ENCODE results near the gene COG2. TPM values are rescaled to one million over a fixed set of nuclear protein-coding genes. Genes with fewer than 3 reads are reported as not detected.

COG2 gene
- total RNA-seq, 1 experiment from 2014 or later = 51.0 TPM

DNA sequence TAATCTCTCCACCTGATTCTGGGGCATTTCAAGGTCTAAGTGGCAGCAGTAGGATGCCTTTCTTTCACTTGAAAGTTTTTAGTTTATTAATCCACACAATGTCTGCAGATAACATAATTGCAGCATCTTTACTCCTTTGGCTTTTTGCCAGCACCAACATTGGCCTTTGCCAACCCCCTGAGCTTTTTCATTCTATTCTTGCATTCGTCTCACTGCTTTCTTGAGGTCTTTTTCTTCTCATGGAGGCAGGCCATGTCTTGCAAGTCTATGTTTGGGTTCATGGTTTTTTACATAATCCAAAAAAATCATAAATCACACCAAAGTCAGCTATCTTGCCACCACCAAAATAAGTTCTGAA is 30.4 kb upstream of the COG2 start:
- Histone ChIP-seq H3K27me3 (ENCODE audit: low read length) (peaks cover 87% of the 10 kb centered on the region), H3K9me3 (ENCODE audit: low read length) (no peaks in the 10 kb centered on the region), H3K36me3 (ENCODE audit: low read depth, low read length) (no peaks in the 10 kb centered on the region), H3K9me2 (replicated peaks; ENCODE audit: low read length) (no peaks in the 10 kb centered on the region), H3K4me3 (ENCODE audit: low read length) (no peak overlapping the region), H3F3A (ENCODE audit: low read length, unreplicated experiment) (no peaks in the 10 kb centered on the region), H4K20me1 (ENCODE audit: low read length) (no peaks in the 10 kb centered on the region), H2AFZ (ENCODE audit: low read length) (no peak overlapping the region), H3K27ac (ENCODE audit: low read length) (no peak overlapping the region), H3K79me2 (ENCODE audit: low read length) (no peaks in the 10 kb centered on the region), H3K9ac (ENCODE audit: low read length) (no peak overlapping the region), H3K4me2 (ENCODE audit: low read length) (no peak overlapping the region), H3K4me1 (ENCODE audit: insufficient read depth, low read length) (no peaks in the 10 kb centered on the region)
- DNase-seq = no peak
- POLR2A ChIA-PET (ENCODE audit: unreplicated experiment) = no interaction called here
- intact Hi-C loops (cut with micrococcal nuclease) = no loop called here
- ATAC-seq = no peak
- CTCF ChIA-PET = no interaction called here
- no TSS peak for BruUV-seq (replicated peaks)
- TF ChIP-seq EZH2phosphoT487 (IDR thresholded peaks at IDR 0.05; ENCODE audit: borderline replicate concordance, low read length) (no peak), EZH2 (IDR thresholded peaks at IDR 0.05; ENCODE audit: low read length, unreplicated experiment) (no peak), CTCF (conservative IDR thresholded peaks at IDR 0.05; ENCODE audit: low read depth, low read length) (no peak)

DNA sequence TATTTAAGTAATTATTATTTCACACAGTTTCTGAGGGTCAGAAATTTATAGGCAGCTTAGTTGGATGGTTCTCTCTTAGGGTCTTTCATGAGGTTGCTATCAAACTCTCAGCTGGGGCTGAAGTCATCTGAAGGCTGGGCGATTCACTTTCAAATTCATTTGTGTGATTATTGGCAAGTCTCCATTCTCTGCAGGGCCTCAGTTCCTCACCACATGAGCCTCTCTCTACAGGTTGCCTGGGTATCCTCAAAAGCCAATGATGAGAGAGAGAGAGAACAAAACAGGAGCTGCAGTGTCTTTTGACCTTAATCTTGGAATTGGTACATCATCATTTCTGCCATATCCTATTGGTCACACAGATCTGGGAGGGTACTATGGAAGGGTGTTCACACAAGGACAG is 29.6 kb upstream of the COG2 start:
- no peak for DNase-seq
- TF ChIP-seq EZH2 (IDR thresholded peaks at IDR 0.05; ENCODE audit: low read length, unreplicated experiment) (no peak), CTCF (conservative IDR thresholded peaks at IDR 0.05; ENCODE audit: low read depth, low read length) (no peak), EZH2phosphoT487 (IDR thresholded peaks at IDR 0.05; ENCODE audit: borderline replicate concordance, low read length) (no peak)
- Histone ChIP-seq H3K4me1 (ENCODE audit: insufficient read depth, low read length) (no peaks in the 10 kb centered on the region), H3K9ac (ENCODE audit: low read length) (no peak overlapping the region), H4K20me1 (ENCODE audit: low read length) (no peaks in the 10 kb centered on the region), H3K79me2 (ENCODE audit: low read length) (no peaks in the 10 kb centered on the region), H3K9me3 (ENCODE audit: low read length) (no peaks in the 10 kb centered on the region), H3K27me3 (ENCODE audit: low read length) (peaks cover 84% of the 10 kb centered on the region), H3K9me2 (replicated peaks; ENCODE audit: low read length) (no peaks in the 10 kb centered on the region), H3K36me3 (ENCODE audit: low read depth, low read length) (no peaks in the 10 kb centered on the region), H3K4me3 (ENCODE audit: low read length) (no peak overlapping the region), H3F3A (ENCODE audit: low read length, unreplicated experiment) (no peaks in the 10 kb centered on the region), H3K27ac (ENCODE audit: low read length) (no peak overlapping the region), H3K4me2 (ENCODE audit: low read length) (no peak overlapping the region), H2AFZ (ENCODE audit: low read length) (no peak overlapping the region)
- no TSS peak for BruUV-seq (replicated peaks)
- no peak for ATAC-seq
- CTCF ChIA-PET = no interaction called here
- POLR2A ChIA-PET (ENCODE audit: unreplicated experiment) = no interaction called here
- intact Hi-C loops (cut with micrococcal nuclease) = no loop called here

DNA sequence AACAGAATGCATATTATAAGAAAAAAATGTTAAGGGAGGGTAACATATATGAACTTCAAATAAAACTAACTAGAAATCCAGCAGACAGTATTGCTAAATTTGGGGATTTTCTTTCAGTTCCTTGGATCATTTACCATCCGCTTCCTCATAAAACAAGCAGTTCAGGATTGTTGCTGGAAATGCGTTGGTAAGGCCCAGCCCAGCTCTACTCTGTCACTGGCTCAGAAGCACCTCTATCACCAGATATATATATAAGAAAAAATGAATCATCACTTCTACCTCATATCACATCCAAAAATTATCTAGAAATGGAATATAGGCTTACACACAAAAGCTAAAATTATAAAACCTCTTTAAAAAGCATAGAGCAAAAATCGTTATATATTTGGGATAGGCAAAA is 28.2 kb upstream of the COG2 start:
- ATAC-seq (no peak), DNase-seq (no peak)
- Histone ChIP-seq H3K9me3 (ENCODE audit: low read length) (no peaks in the 10 kb centered on the region), H2AFZ (ENCODE audit: low read length) (no peak overlapping the region), H3K9ac (ENCODE audit: low read length) (no peak overlapping the region), H3K79me2 (ENCODE audit: low read length) (no peaks in the 10 kb centered on the region), H4K20me1 (ENCODE audit: low read length) (no peaks in the 10 kb centered on the region), H3K9me2 (replicated peaks; ENCODE audit: low read length) (no peaks in the 10 kb centered on the region), H3K27ac (ENCODE audit: low read length) (no peak overlapping the region), H3K27me3 (ENCODE audit: low read length) (peaks cover 91% of the 10 kb centered on the region), H3K4me1 (ENCODE audit: insufficient read depth, low read length) (no peaks in the 10 kb centered on the region), H3K36me3 (ENCODE audit: low read depth, low read length) (no peaks in the 10 kb centered on the region), H3F3A (ENCODE audit: low read length, unreplicated experiment) (no peaks in the 10 kb centered on the region), H3K4me3 (ENCODE audit: low read length) (no peak overlapping the region), H3K4me2 (ENCODE audit: low read length) (no peak overlapping the region)
- no peak for TF ChIP-seq EZH2phosphoT487 (IDR thresholded peaks at IDR 0.05; ENCODE audit: borderline replicate concordance, low read length)
- no peak for TF ChIP-seq EZH2 (IDR thresholded peaks at IDR 0.05; ENCODE audit: low read length, unreplicated experiment)
- TF ChIP-seq CTCF (conservative IDR thresholded peaks at IDR 0.05; ENCODE audit: low read depth, low read length) = no peak
- POLR2A ChIA-PET (ENCODE audit: unreplicated experiment) = no interaction called here
- intact Hi-C loops (cut with micrococcal nuclease) = no loop called here
- CTCF ChIA-PET = no interaction called here
- BruUV-seq (replicated peaks) = no TSS peak
